DOHH2 (cell line): ENCODE results near the gene FGF1.

ENCODE experiments used
- H3F3A ChIP-seq: fragments of 200-600 bp; sonication (generic), shearing (Covaris generic); 2 replicates; pipeline ENCODE4 v1.6.0; 2016; ENCODE audit warnings: antibody characterized with exemption, mild to moderate bottlenecking; ENCODE audit not compliant: control insufficient read depth, insufficient read depth
- H3K27ac ChIP-seq: fragments of 200-600 bp; sonication (generic); 2 replicates; pipeline ENCODE4 v1.5.1; 2014; ENCODE audit warnings: low read depth, mild to moderate bottlenecking, low read length, moderate library complexity
- H3K27me3 ChIP-seq: fragments of 200-600 bp; sonication (generic); 2 replicates; pipeline ENCODE4 v1.6.1; 2014; ENCODE audit warnings: mild to moderate bottlenecking, low read length, mixed read lengths; ENCODE audit not compliant: control insufficient read depth
- H3K36me3 ChIP-seq: fragments of 200-600 bp; sonication (generic); 2 replicates; pipeline ENCODE4 v1.6.1; 2014; ENCODE audit warnings: mild to moderate bottlenecking, low read length, moderate library complexity, mixed read lengths; ENCODE audit not compliant: control insufficient read depth
- H3K4me1 ChIP-seq: fragments of 200-600 bp; sonication (generic); 2 replicates; pipeline ENCODE4 v1.6.1; 2014; ENCODE audit warnings: mild to moderate bottlenecking, low read length, mixed read lengths; ENCODE audit not compliant: control insufficient read depth
- H3K4me2 ChIP-seq: fragments of 200-600 bp; sonication (generic); 2 replicates; pipeline ENCODE4 v1.6.0; 2014; ENCODE audit warnings: mild to moderate bottlenecking, low read length, moderate library complexity
- H3K4me3 ChIP-seq: fragments of 200-600 bp; sonication (generic); 2 replicates; pipeline ENCODE4 v1.5.1; 2014; ENCODE audit warnings: mild to moderate bottlenecking, low read length, mixed read lengths
- H3K79me2 ChIP-seq: fragments of 200-600 bp; sonication (generic); 2 replicates; pipeline ENCODE4 v1.6.1; 2014; ENCODE audit warnings: mild to moderate bottlenecking, low read length, mixed read lengths; ENCODE audit not compliant: control insufficient read depth
- H3K9me2 ChIP-seq: fragments of 200-600 bp; sonication (generic); replicated peaks from 2 replicates; pipeline ENCODE4 v1.6.1; 2014; ENCODE audit warnings: mild to moderate bottlenecking, low read length, mixed read lengths; ENCODE audit not compliant: control insufficient read depth
- H3K9me3 ChIP-seq: fragments of 200-600 bp; sonication (generic); 2 replicates; pipeline ENCODE4 v1.6.1; 2014; ENCODE audit warnings: antibody characterized with exemption, low read length, mixed read lengths; ENCODE audit not compliant: control insufficient read depth, insufficient read depth
- H4K20me1 ChIP-seq: fragments of 200-600 bp; sonication (generic); 2 replicates; pipeline ENCODE4 v1.6.0; 2014; ENCODE audit warnings: low read depth, mild to moderate bottlenecking, antibody characterized with exemption, low read length, moderate library complexity; ENCODE audit not compliant: control insufficient read depth, insufficient read depth
- EZH2phosphoT487 ChIP-seq: fragments of 200-600 bp; sonication (generic); IDR thresholded peaks from 2 replicates; pipeline ENCODE4 v1.6.1; 2017; ENCODE audit warnings: borderline replicate concordance, mild to moderate bottlenecking, antibody characterized with exemption, low read length, moderate library complexity, mixed read lengths
- TF ChIP-seq, protein P1 (sequence below): fragments of 200-600 bp; sonication (generic); IDR thresholded peaks from one replicate; pipeline ENCODE4 v1.5.1; 2014; ENCODE audit warnings: antibody characterized with exemption, mild to moderate bottlenecking, low read depth, low read length; ENCODE audit not compliant: poor library complexity, severe bottlenecking

FGF1 gene

DNA sequence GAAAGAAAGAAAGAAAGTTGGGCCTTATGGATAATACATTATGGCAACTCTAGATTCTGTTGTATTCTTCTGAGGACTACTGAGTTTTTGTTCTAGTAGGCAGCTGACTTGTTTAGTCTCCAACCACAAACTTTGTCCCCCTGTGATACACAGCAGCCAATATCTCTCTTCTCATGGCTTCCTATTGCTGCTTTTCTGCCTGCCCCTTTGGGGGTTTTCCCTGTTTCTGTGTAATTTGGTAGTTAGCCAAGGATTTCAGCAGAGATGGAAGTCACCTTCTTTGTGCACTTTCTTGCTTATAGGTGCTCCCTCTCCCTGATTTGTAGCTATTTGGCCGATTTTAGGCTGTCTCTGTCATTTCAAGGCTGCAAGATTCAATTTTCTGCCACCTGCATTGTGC, 109.6 kb downstream of the FGF1 start:
- Histone ChIP-seq H3K4me1 (peaks cover 4% of the 10 kb centered on the region), H3F3A (no peaks in the 10 kb centered on the region), H4K20me1 (no peaks in the 10 kb centered on the region), H3K36me3 (no peaks in the 10 kb centered on the region), H3K79me2 (no peaks in the 10 kb centered on the region), H3K4me3 (no peak overlapping the region), H3K27ac (no peak overlapping the region), H3K9me3 (peaks cover 2% of the 10 kb centered on the region; the same call in 1 of the 2 replicates), H3K4me2 (no peak overlapping the region), H3K9me2 (no peaks in the 10 kb centered on the region), H3K27me3 (peaks cover 9% of the 10 kb centered on the region)
- TF ChIP-seq, protein P1, sequence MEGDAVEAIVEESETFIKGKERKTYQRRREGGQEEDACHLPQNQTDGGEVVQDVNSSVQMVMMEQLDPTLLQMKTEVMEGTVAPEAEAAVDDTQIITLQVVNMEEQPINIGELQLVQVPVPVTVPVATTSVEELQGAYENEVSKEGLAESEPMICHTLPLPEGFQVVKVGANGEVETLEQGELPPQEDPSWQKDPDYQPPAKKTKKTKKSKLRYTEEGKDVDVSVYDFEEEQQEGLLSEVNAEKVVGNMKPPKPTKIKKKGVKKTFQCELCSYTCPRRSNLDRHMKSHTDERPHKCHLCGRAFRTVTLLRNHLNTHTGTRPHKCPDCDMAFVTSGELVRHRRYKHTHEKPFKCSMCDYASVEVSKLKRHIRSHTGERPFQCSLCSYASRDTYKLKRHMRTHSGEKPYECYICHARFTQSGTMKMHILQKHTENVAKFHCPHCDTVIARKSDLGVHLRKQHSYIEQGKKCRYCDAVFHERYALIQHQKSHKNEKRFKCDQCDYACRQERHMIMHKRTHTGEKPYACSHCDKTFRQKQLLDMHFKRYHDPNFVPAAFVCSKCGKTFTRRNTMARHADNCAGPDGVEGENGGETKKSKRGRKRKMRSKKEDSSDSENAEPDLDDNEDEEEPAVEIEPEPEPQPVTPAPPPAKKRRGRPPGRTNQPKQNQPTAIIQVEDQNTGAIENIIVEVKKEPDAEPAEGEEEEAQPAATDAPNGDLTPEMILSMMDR: no peak
- no peak for TF ChIP-seq EZH2phosphoT487

DNA sequence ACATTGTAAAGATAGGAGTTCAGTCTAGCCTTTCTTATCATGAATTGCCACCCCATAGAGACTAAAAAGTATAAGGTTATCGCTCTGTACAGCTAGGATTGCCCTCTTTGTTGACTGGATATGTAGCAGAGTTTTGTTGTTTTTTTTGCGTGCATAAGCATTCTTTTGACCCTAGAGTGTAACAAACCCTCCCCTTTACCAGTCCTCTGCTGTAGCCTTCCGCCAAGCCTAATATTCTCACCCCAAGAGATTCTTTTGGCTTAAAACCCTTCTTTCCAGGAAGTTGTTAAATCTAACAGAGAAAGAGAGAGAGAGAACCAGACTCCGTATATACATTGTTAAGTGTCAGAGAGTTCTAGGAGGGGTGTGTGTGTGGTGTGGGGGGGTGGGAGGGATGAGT, 113.9 kb downstream of the FGF1 start:
- no peaks in the 10 kb centered on the region for H3K79me2 ChIP-seq
- TF ChIP-seq EZH2phosphoT487: no peak
- TF ChIP-seq, protein P1: no peak
- H3K27me3 ChIP-seq: peaks cover 5% of the 10 kb centered on the region; the same call in 1 of the 2 replicates
- no peaks in the 10 kb centered on the region for H3K9me3 ChIP-seq
- H3K9me2 ChIP-seq: no peaks in the 10 kb centered on the region
- H4K20me1 ChIP-seq: no peaks in the 10 kb centered on the region
- no peaks in the 10 kb centered on the region for H3K4me1 ChIP-seq
- H3K4me2 ChIP-seq: no peak overlapping the region
- no peaks in the 10 kb centered on the region for H3K36me3 ChIP-seq
- H3F3A ChIP-seq: no peaks in the 10 kb centered on the region
- H3K4me3 ChIP-seq: no peak overlapping the region
- no peak overlapping the region for H3K27ac ChIP-seq

DNA sequence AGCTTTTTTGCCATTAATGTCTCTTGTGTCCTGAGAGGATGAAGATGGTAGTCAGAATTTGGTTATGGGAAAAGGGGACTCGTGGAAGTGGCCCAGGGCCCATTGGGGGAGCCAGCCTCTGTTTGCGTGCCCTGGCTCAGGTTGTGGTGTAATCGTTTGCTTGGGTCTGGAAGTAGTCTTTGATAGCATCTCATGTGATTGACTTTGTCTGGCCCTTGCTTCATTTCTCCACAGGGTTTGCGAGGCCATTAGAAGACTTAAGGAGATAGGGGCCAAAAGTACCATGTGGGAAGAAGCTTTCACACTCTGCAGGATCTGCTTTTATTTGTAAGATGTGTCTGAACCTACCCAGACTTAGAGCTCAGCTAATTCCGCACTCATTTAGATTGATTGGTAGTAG, 114.5 kb downstream of the FGF1 start:
- H3K4me3 ChIP-seq: no peak overlapping the region

More for the DNA sequence above, 114.5 kb downstream of the FGF1 start:
- Histone ChIP-seq H3K9me3 (no peaks in the 10 kb centered on the region), H3K27me3 (peaks cover under 1% of the 10 kb centered on the region; the same call in 1 of the 2 replicates), H4K20me1 (no peaks in the 10 kb centered on the region), H3F3A (no peaks in the 10 kb centered on the region), H3K9me2 (no peaks in the 10 kb centered on the region), H3K4me2 (no peak overlapping the region), H3K4me1 (no peaks in the 10 kb centered on the region), H3K79me2 (no peaks in the 10 kb centered on the region), H3K27ac (no peak overlapping the region), H3K36me3 (no peaks in the 10 kb centered on the region)
- no peak for TF ChIP-seq EZH2phosphoT487
- TF ChIP-seq, protein P1: no peak
